Suppressor macrophage treated with lipopolysaccharide for 4 hours (primary cell): Measurements from ENCODE around the gene ECT2L.

ENCODE experiments used
- DNase-seq: peaks from one replicate; pipeline ENCODE4 v3.0.0-alpha.2; 2020

ECT2L gene

GRCh38 chr6:138805016-138805765 is 9.3 kb downstream of the ECT2L start:
- peak; percentile 34 for DNase-seq

- DNase-seq = peak; percentile 30
These were observed 11.0 kb downstream of the ECT2L start for GRCh38 chr6:138806889-138807288.

GRCh38 chr6:138809677-138810076 is 13.8 kb downstream of the ECT2L start:
- no peak for DNase-seq

- DNase-seq = peak; percentile 57
These were observed 16.0 kb downstream of the ECT2L start for GRCh38 chr6:138811866-138812265.

GRCh38 chr6:138814179-138814834 is 18.4 kb downstream of the ECT2L start:
- DNase-seq = no peak

- no peak for DNase-seq
These were observed 19.3 kb downstream of the ECT2L start for GRCh38 chr6:138815221-138815620.

GRCh38 chr6:138815797-138816528 is 20.1 kb downstream of the ECT2L start:
- peak; percentile 65 for DNase-seq

GRCh38 chr6:138817799-138818198 is 21.9 kb downstream of the ECT2L start:
- DNase-seq = peak; percentile 33

GRCh38 chr6:138818496-138819194 is 22.8 kb downstream of the ECT2L start:
- DNase-seq = peak; percentile 16

- DNase-seq = no peak
These were observed 25.6 kb downstream of the ECT2L start for GRCh38 chr6:138821519-138821918.

- no peak for DNase-seq
These were observed 28.7 kb downstream of the ECT2L start for GRCh38 chr6:138824482-138825144.

GRCh38 chr6:138830248-138830647 is 34.4 kb downstream of the ECT2L start:
- DNase-seq = no peak

GRCh38 chr6:138832182-138832581 is 36.3 kb downstream of the ECT2L start:
- no peak for DNase-seq

GRCh38 chr6:138833816-138834539 is 38.1 kb downstream of the ECT2L start:
- DNase-seq = no peak

- no peak for DNase-seq
These were observed 41.4 kb downstream of the ECT2L start for GRCh38 chr6:138837246-138837645.

- DNase-seq = no peak
These were observed 48.3 kb downstream of the ECT2L start for GRCh38 chr6:138844192-138844591.

- no peak for DNase-seq
These were observed 52.0 kb downstream of the ECT2L start for GRCh38 chr6:138847884-138848283.

GRCh38 chr6:138848461-138848860 is 52.6 kb downstream of the ECT2L start:
- no peak for DNase-seq

GRCh38 chr6:138849791-138850190 is 53.9 kb downstream of the ECT2L start:
- DNase-seq = peak; percentile 58

- peak; percentile 39 for DNase-seq
These were observed 60.8 kb downstream of the ECT2L start for GRCh38 chr6:138856654-138857053.

GRCh38 chr6:138857775-138858174 is 61.9 kb downstream of the ECT2L start:
- peak; percentile 9 for DNase-seq

GRCh38 chr6:138862456-138862855 is 66.6 kb downstream of the ECT2L start:
- DNase-seq = no peak
